Measurements from ENCODE around the gene MSANTD3. TPM values are rescaled to one million over a fixed set of nuclear protein-coding genes. Genes with fewer than 3 reads are reported as not detected.

MSANTD3 gene
- total RNA-seq, 1 donor, result 82.9 TPM

GRCh38 chr9:100441911-100442361 lies 15.0 kb downstream of the MSANTD3 start:
- no peak for TF ChIP-seq CTCF (IDR thresholded peaks at IDR 0.05; ENCODE audit: insufficient read depth, low read depth, low read length)
- no peak overlapping the region for H3K4me3 ChIP-seq (ENCODE audit: low read depth, low read length)
- DNase-seq (ENCODE audit: low read depth), result no peak

GRCh38 chr9:100443781-100444768 lies 17.1 kb downstream of the MSANTD3 start:
- DNase-seq (ENCODE audit: low read depth), result peak; percentile 89
- no peak overlapping the region for H3K4me3 ChIP-seq (ENCODE audit: low read depth, low read length)
- no peak for TF ChIP-seq CTCF (IDR thresholded peaks at IDR 0.05; ENCODE audit: insufficient read depth, low read depth, low read length)

- TF ChIP-seq CTCF (IDR thresholded peaks at IDR 0.05; ENCODE audit: insufficient read depth, low read depth, low read length), result no peak
- no peak for DNase-seq (ENCODE audit: low read depth)
- H3K4me3 ChIP-seq (ENCODE audit: low read depth, low read length), result no peak overlapping the region
Observed at GRCh38 chr9:100445161-100445902, 18.4 kb downstream of the MSANTD3 start.

- TF ChIP-seq CTCF (IDR thresholded peaks at IDR 0.05; ENCODE audit: insufficient read depth, low read depth, low read length), result no peak
- no peak for DNase-seq (ENCODE audit: low read depth)
- no peak overlapping the region for H3K4me3 ChIP-seq (ENCODE audit: low read depth, low read length)
Observed at GRCh38 chr9:100445903-100446549, 19.1 kb downstream of the MSANTD3 start.

- DNase-seq (ENCODE audit: low read depth), result no peak
- no peak for TF ChIP-seq CTCF (IDR thresholded peaks at IDR 0.05; ENCODE audit: insufficient read depth, low read depth, low read length)
- no peak overlapping the region for H3K4me3 ChIP-seq (ENCODE audit: low read depth, low read length)
Observed at GRCh38 chr9:100447041-100447440, 20.1 kb downstream of the MSANTD3 start.

GRCh38 chr9:100448266-100448665 lies 21.3 kb downstream of the MSANTD3 start:
- no peak for TF ChIP-seq CTCF (IDR thresholded peaks at IDR 0.05; ENCODE audit: insufficient read depth, low read depth, low read length)
- DNase-seq (ENCODE audit: low read depth), result no peak
- H3K4me3 ChIP-seq (ENCODE audit: low read depth, low read length), result no peak overlapping the region

All from fibroblast of villous mesenchyme (primary cell).